Measurements from ENCODE around the gene PCDHGA7.
"Not testable (repeated sequence)": the region's sequence is repeated elsewhere in the genome, so short reads cannot be mapped to it uniquely, and the experiment has no call there.

PCDHGA7 gene

DNA sequence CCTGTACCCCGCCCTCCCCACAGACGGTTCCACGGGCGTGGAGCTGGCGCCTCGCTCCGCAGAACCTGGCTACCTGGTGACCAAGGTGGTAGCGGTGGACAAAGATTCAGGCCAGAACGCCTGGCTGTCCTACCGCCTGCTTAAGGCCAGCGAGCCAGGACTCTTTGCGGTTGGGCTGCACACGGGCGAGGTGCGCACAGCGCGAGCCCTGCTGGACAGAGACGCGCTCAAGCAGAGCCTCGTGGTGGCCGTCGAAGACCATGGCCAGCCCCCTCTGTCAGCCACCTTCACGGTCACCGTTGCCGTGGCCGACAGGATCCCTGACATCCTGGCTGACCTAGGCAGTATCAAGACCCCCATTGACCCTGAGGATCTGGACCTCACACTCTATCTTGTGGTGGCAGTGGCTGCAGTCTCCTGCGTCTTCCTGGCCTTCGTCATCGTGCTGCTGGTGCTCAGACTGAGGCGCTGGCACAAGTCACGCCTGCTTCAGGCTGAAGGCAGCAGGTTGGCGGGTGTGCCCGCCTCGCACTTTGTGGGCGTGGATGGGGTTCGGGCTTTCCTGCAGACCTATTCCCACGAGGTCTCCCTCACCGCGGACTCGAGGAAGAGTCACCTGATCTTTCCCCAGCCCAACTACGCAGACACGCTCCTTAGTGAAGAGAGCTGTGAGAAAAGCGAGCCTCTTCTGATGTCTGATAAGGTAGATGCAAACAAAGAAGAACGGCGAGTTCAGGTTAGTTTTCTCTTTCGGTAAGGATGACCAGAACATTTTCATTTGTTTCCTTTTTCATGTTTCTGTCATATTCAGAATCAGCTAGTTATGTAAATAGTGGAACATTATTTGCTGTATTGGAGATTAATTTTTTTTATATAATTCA lies 16.3 kb upstream of the PCDHGA7 start:
- no peak for DNase-seq

- DNase-seq = no peak
Observed at GRCh38 chr5:141369994-141370848, 12.3 kb upstream of the PCDHGA7 start, which contains the start of gene PCDHGB3. PCDHGB3 (plus strand) TSS chr5:141370242; CDS start chr5:141370395, 153 bp downstream.

- DNase-seq = no peak
Observed at GRCh38 chr5:141371572-141372475, 10.7 kb upstream of the PCDHGA7 start.

DNA sequence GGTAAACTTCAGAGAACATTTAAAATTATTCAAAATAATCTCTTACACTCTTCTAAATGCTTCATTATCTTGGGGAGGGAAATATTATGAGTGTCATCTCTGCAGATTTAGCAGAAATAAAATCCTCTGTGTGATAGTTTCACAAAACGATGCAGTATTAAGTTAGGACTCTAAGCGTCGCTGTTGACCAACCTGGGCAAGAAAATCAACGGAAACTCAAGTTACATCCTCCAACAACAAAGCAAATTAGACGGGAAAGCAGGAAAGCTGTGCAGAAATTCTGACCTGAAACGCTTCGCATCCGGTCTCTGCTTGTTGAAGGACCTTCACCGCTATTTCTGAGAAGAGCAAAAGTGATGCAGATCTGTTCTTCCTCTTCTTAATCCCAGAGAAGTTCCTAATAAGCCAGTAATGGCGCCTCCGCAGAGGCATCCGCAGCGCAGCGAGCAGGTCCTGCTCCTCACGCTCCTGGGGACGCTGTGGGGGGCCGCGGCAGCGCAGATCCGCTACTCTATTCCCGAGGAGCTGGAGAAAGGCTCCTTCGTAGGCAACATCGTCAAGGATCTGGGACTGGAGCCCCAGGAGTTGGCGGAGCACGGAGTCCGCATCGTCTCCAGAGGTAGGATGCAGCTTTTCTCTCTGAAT lies 8.7 kb upstream of the PCDHGA7 start, which contains the start of gene PCDHGA6:
Gene PCDHGA6, plus strand, starts transcription at position 219 of the 645 bp plus-strand sequence. Its CDS starts 193 bp downstream, at position 412.
- no peak for DNase-seq

GRCh38 chr5:141374627-141375026 lies 7.9 kb upstream of the PCDHGA7 start:
- DNase-seq = no peak

GRCh38 chr5:141375444-141376155 lies 6.9 kb upstream of the PCDHGA7 start:
- peak in 1 of 2 experiments; percentile 14 for DNase-seq

DNA sequence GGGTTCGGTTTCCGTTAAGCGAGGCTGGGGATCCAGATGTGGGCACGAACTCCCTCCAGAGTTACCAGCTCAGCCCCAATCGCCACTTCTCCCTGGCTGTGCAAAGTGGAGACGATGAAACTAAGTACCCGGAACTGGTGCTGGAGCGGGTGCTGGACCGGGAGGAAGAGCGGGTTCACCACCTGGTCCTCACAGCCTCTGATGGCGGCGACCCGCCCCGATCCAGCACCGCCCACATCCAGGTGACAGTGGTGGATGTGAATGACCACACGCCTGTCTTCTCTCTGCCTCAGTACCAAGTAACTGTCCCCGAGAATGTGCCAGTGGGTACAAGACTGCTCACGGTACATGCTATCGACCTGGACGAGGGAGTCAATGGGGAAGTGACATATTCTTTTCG lies 803 bp downstream of the PCDHGA7 start:
- no peak for DNase-seq

GRCh38 chr5:141384471-141385267 lies 2.1 kb downstream of the PCDHGA7 start:
- no peak for DNase-seq

- DNase-seq = not testable (repeated sequence)
Observed at GRCh38 chr5:141387557-141388311, 5.2 kb downstream of the PCDHGA7 start, which contains the start of gene PCDHGB4. PCDHGB4 (plus strand) TSS chr5:141387698; CDS start chr5:141387885, 187 bp downstream.

GRCh38 chr5:141388661-141389060 lies 6.1 kb downstream of the PCDHGA7 start:
- DNase-seq = no peak

DNA sequence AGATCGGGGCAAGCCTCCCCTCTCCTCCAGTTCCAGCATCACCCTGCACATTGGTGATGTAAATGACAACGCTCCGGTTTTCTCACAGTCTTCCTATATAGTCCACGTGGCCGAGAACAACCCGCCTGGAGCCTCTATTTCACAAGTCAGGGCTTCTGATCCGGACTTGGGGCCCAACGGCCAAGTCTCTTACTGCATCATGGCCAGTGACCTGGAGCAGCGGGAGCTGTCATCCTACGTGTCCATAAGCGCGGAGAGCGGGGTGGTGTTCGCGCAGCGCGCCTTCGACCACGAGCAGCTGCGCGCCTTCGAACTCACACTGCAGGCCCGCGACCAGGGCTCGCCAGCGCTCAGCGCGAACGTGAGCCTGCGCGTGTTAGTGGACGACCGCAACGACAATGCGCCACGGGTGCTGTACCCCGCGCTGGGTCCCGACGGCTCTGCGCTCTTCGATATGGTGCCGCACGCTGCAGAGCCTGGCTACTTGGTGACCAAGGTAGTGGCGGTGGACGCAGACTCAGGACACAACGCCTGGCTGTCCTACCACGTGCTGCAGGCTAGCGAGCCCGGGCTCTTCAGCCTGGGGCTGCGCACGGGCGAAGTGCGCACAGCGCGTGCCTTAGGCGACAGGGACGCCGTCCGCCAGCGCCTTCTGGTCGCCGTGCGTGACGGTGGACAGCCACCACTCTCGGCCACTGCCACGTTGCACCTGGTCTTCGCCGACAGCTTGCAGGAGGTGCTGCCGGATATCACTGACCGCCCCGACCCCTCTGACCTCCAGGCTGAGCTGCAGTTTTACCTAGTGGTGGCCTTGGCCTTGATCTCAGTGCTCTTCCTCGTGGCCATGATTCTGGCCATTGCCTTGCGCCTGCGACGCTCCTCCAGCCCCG lies 6.9 kb downstream of the PCDHGA7 start:
- DNase-seq = no peak

DNA sequence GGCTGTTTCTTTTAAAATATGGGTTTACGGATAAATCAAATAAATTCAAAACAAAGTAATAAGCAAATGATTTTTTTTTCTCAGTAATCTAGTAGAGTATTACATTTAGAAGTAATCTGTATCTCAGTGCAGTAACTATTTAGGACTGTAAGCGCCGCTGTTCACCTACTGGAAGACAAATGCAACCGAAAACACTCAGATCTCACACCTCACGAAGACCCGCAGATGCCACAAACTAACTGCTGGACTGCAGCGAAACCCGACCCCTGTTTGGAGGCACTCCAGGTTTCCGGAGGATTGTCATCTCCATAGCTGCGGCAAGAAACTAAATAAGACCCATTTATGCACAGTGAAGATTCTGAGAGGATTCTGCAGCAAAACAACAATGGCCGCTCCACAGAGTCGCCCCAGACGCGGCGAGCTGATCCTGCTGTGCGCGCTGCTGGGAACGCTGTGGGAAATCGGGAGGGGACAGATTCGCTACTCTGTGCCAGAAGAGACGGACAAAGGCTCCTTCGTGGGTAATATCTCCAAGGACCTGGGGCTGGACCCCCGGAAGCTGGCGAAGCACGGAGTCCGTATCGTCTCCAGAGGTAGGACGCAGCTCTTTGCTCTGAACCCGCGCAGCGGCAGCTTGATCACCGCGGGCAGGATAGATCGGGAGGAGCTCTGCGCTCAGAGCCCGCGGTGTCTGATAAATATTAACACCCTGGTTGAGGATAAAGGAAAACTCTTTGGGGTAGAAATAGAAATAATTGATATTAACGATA lies 10.1 kb downstream of the PCDHGA7 start, which contains the start of gene PCDHGA8:
Gene PCDHGA8, plus strand, starts transcription at position 205 of the 770 bp plus-strand sequence. Its CDS starts 181 bp downstream, at position 386.
- peak in 1 of 2 experiments; percentile 0 for DNase-seq

- DNase-seq = no peak
Observed at GRCh38 chr5:141393267-141393666, 10.7 kb downstream of the PCDHGA7 start.

DNA sequence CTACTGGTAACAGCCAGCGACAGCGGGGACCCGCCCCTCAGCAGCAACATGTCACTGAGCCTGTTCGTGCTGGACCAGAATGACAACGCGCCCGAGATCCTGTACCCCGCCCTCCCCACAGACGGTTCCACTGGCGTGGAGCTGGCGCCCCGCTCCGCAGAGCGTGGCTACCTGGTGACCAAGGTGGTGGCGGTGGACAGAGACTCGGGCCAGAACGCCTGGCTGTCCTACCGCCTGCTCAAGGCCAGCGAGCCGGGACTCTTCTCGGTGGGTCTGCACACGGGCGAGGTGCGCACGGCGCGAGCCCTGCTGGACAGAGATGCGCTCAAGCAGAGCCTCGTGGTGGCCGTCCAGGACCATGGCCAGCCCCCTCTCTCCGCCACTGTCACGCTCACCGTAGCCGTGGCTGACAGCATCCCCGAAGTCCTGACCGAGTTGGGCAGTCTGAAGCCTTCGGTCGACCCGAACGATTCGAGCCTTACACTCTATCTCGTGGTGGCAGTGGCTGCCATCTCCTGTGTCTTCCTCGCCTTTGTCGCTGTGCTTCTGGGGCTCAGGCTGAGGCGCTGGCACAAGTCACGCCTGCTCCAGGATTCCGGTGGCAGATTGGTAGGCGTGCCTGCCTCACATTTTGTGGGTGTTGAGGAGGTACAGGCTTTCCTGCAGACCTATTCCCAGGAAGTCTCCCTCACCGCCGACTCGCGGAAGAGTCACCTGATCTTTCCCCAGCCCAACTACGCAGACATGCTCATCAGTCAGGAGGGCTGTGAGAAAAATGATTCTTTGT lies 12.1 kb downstream of the PCDHGA7 start:
- not testable (repeated sequence) for DNase-seq

GRCh38 chr5:141397756-141398551 lies 15.4 kb downstream of the PCDHGA7 start, which contains the start of gene PCDHGB5:
PCDHGB5 (plus strand) TSS chr5:141397947; CDS start chr5:141398128, 181 bp downstream.
- not testable (repeated sequence) for DNase-seq
